AG10803 (cell line): Measurements from ENCODE around the gene LHFPL5.

Source experiments
- DNase-seq: peaks from one replicate; pipeline ENCODE4 v3.0.0; 2010; ENCODE audit warnings: low read depth
- H3K4me3 ChIP-seq: 2 replicates; pipeline ENCODE4 v1.5.1; 2011; ENCODE audit warnings: mild to moderate bottlenecking, low read length, control low read depth
- TF ChIP-seq, protein P1 (sequence below): conservative IDR thresholded peaks from 2 replicates; pipeline ENCODE4 v1.5.1; 2011; ENCODE audit warnings: mild to moderate bottlenecking, low read length, control low read depth, inconsistent platforms

Gene LHFPL5

DNA sequence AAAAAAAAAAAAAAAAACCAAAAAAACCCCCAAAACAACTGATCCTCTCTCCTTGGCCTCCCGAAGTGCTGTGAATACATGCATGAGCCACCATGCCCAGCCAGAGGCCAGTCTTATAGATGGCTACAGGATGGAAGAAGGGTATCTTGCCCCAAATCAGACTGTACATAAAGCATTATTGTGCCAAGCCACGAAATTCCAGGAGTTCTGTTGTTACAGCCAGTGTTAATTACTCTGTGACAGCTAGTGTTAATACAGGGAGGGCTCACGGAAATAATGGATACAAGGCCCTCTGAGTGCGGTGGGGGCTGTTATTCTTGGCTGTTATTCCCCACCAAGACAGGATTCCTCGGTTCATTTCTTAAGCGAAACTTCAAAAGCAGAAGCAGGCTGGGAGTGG is 30.1 kb upstream of the LHFPL5 start:
- H3K4me3 ChIP-seq = no peak overlapping the region
- DNase-seq = no peak
- TF ChIP-seq, protein P1, sequence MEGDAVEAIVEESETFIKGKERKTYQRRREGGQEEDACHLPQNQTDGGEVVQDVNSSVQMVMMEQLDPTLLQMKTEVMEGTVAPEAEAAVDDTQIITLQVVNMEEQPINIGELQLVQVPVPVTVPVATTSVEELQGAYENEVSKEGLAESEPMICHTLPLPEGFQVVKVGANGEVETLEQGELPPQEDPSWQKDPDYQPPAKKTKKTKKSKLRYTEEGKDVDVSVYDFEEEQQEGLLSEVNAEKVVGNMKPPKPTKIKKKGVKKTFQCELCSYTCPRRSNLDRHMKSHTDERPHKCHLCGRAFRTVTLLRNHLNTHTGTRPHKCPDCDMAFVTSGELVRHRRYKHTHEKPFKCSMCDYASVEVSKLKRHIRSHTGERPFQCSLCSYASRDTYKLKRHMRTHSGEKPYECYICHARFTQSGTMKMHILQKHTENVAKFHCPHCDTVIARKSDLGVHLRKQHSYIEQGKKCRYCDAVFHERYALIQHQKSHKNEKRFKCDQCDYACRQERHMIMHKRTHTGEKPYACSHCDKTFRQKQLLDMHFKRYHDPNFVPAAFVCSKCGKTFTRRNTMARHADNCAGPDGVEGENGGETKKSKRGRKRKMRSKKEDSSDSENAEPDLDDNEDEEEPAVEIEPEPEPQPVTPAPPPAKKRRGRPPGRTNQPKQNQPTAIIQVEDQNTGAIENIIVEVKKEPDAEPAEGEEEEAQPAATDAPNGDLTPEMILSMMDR = no peak

GRCh38 chr6:35776364-35777215 is 28.6 kb upstream of the LHFPL5 start, which contains the start of gene CLPSL2:
Gene CLPSL2 (plus strand): TSS chr6:35776598. CDS start chr6:35776619, 21 bp downstream.
- DNase-seq = no peak
- TF ChIP-seq, protein P1 = no peak
- H3K4me3 ChIP-seq = peak within 1 kb of the TSS; percentile 20

DNA sequence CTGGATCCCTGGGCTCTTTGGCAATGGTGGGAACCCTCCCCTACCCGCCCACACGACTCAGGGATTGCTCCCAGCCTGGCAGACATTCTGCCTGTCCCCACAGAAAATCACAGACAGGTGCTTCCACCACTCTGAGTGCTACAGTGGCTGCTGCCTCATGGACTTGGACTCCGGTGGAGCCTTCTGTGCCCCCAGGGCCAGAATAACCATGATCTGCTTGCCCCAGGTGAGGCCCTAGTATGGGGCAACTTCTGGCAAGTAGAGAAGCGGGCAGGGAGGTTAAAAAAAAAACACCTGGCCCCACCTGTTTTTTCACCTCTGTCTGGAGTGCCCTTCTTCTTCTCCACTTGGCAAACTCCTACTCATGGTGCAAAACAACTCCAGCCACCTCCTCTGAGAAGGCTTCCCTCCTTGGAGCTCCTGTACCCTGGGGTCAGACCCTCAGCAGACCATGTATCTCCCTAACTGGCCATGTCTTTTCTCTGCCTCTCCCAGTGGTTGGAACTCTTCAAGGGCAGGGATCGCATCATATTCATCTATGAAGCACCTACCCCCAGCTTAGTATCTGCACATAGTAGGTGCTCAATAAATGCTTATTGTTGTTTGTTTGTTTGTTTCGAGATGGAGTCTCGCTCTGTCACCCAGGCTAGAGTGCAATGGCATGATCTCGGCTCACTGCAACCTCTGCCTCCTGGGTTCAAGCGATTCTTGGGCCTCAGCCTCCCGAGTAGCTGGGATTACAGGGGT is 27.6 kb upstream of the LHFPL5 start:
- H3K4me3 ChIP-seq = no peak overlapping the region
- no peak for DNase-seq
- TF ChIP-seq, protein P1 = no peak

GRCh38 chr6:35778437-35778836 is 26.7 kb upstream of the LHFPL5 start:
- TF ChIP-seq, protein P1 = no peak
- no peak for DNase-seq
- H3K4me3 ChIP-seq = no peak overlapping the region

GRCh38 chr6:35780719-35781118 is 24.4 kb upstream of the LHFPL5 start, which contains the start of gene CLPSL1:
Gene CLPSL1 (plus strand): TSS chr6:35781019. CDS start chr6:35781111, 92 bp downstream.
- DNase-seq = no peak
- H3K4me3 ChIP-seq = no peak within 1 kb of the TSS
- TF ChIP-seq, protein P1 = no peak

GRCh38 chr6:35781290-35781689 is 23.9 kb upstream of the LHFPL5 start:
- DNase-seq = no peak
- TF ChIP-seq, protein P1 = no peak
- no peak overlapping the region for H3K4me3 ChIP-seq
